ENCODE data around the gene GDF10. TPM values are rescaled to one million over a fixed set of nuclear protein-coding genes. Genes with fewer than 3 reads are reported as not detected.

The GDF10 gene
- total RNA-seq, 1 experiment from 2014 or later: not detected

GRCh38 chr10:47305566-47305965 is 5.6 kb downstream of the GDF10 start:
- DNase-seq (ENCODE audit: unreplicated experiment): no peak
- intact Hi-C loops (cut with micrococcal nuclease): no loop called here
- CTCF ChIA-PET: interaction anchor here (0.7 to 11.6 kb wide), 5 partner anchors 230 to 313 kb away, joined by 3 to 233 read pairs (median 5); no protein-coding TSS in a partner anchor
- H3K27ac Mint-ChIP-seq (ENCODE audit: low read depth, unreplicated experiment): no peak overlapping the region
- no peaks in the 10 kb centered on the region for H3K9me3 Mint-ChIP-seq (ENCODE audit: unreplicated experiment)
- POLR2A ChIA-PET: no interaction called here
- H3K36me3 Mint-ChIP-seq (ENCODE audit: insufficient read depth, unreplicated experiment): no peaks in the 10 kb centered on the region
- H3K4me3 Mint-ChIP-seq (ENCODE audit: unreplicated experiment): no peak overlapping the region
- BruUV-seq (replicated peaks): no TSS peak
- TF ChIP-seq CTCF (IDR thresholded peaks at IDR 0.05; ENCODE audit: unreplicated experiment): no peak
- no peaks in the 10 kb centered on the region for H3K4me1 Mint-ChIP-seq (ENCODE audit: insufficient read depth, unreplicated experiment)
- peaks cover 65% of the 10 kb centered on the region for H3K27me3 Mint-ChIP-seq (ENCODE audit: insufficient read depth, unreplicated experiment)

- DNase-seq (ENCODE audit: unreplicated experiment): no peak
- no peak for TF ChIP-seq CTCF (IDR thresholded peaks at IDR 0.05; ENCODE audit: unreplicated experiment)
- H3K36me3 Mint-ChIP-seq (ENCODE audit: insufficient read depth, unreplicated experiment): no peaks in the 10 kb centered on the region
- BruUV-seq (replicated peaks): no TSS peak
- no peak overlapping the region for H3K27ac Mint-ChIP-seq (ENCODE audit: low read depth, unreplicated experiment)
- H3K27me3 Mint-ChIP-seq (ENCODE audit: insufficient read depth, unreplicated experiment): peaks cover 56% of the 10 kb centered on the region
- intact Hi-C loops (cut with micrococcal nuclease): no loop called here
- POLR2A ChIA-PET: interaction anchor here (0.7 kb wide), 1 partner anchor 1024 kb away, joined by 3 read pairs; no protein-coding TSS in a partner anchor
- no peaks in the 10 kb centered on the region for H3K4me1 Mint-ChIP-seq (ENCODE audit: insufficient read depth, unreplicated experiment)
- CTCF ChIA-PET: interaction anchor here (0.7 to 11.6 kb wide), 8 partner anchors 18 to 314 kb away, joined by 3 to 233 read pairs (median 4); no protein-coding TSS in a partner anchor
- H3K9me3 Mint-ChIP-seq (ENCODE audit: unreplicated experiment): no peaks in the 10 kb centered on the region
- no peak overlapping the region for H3K4me3 Mint-ChIP-seq (ENCODE audit: unreplicated experiment)
Measured at GRCh38 chr10:47306387-47307210, 6.6 kb downstream of the GDF10 start.

GRCh38 chr10:47307381-47307780 is 7.4 kb downstream of the GDF10 start:
- no peak for DNase-seq (ENCODE audit: unreplicated experiment)
- Mint-ChIP-seq H3K36me3 (ENCODE audit: insufficient read depth, unreplicated experiment) (no peaks in the 10 kb centered on the region), H3K9me3 (ENCODE audit: unreplicated experiment) (no peaks in the 10 kb centered on the region), H3K4me1 (ENCODE audit: insufficient read depth, unreplicated experiment) (no peaks in the 10 kb centered on the region), H3K27me3 (ENCODE audit: insufficient read depth, unreplicated experiment) (peaks cover 56% of the 10 kb centered on the region), H3K4me3 (ENCODE audit: unreplicated experiment) (no peak overlapping the region), H3K27ac (ENCODE audit: low read depth, unreplicated experiment) (no peak overlapping the region)
- ChIA-PET CTCF (interaction anchor here (0.7 to 11.6 kb wide), 6 partner anchors 10 to 283 kb away, joined by 3 to 233 read pairs (median 4); no protein-coding TSS in a partner anchor), POLR2A (no interaction called here)
- no TSS peak for BruUV-seq (replicated peaks)
- no peak for TF ChIP-seq CTCF (IDR thresholded peaks at IDR 0.05; ENCODE audit: unreplicated experiment)
- intact Hi-C loops (cut with micrococcal nuclease): no loop called here

- no TSS peak for BruUV-seq (replicated peaks)
- no peaks in the 10 kb centered on the region for H3K9me3 Mint-ChIP-seq (ENCODE audit: unreplicated experiment)
- CTCF ChIA-PET: interaction anchor here (11.6 to 14.1 kb wide), 2 partner anchors 263 to 282 kb away, joined by 131 to 233 read pairs; no protein-coding TSS in a partner anchor
Measured at GRCh38 chr10:47308775-47309174, 8.8 kb downstream of the GDF10 start.

More at GRCh38 chr10:47308775-47309174, 8.8 kb downstream of the GDF10 start:
- Mint-ChIP-seq H3K4me1 (ENCODE audit: insufficient read depth, unreplicated experiment) (no peaks in the 10 kb centered on the region), H3K36me3 (ENCODE audit: insufficient read depth, unreplicated experiment) (no peaks in the 10 kb centered on the region), H3K27me3 (ENCODE audit: insufficient read depth, unreplicated experiment) (peaks cover 45% of the 10 kb centered on the region), H3K4me3 (ENCODE audit: unreplicated experiment) (no peak overlapping the region), H3K27ac (ENCODE audit: low read depth, unreplicated experiment) (no peak overlapping the region)
- TF ChIP-seq CTCF (IDR thresholded peaks at IDR 0.05; ENCODE audit: unreplicated experiment): no peak
- POLR2A ChIA-PET: no interaction called here
- DNase-seq (ENCODE audit: unreplicated experiment): no peak
- intact Hi-C loops (cut with micrococcal nuclease): no loop called here

Measured in MCF 10A (cell line).